Measurements from ENCODE around the gene SFSWAP.

Gene SFSWAP

DNA sequence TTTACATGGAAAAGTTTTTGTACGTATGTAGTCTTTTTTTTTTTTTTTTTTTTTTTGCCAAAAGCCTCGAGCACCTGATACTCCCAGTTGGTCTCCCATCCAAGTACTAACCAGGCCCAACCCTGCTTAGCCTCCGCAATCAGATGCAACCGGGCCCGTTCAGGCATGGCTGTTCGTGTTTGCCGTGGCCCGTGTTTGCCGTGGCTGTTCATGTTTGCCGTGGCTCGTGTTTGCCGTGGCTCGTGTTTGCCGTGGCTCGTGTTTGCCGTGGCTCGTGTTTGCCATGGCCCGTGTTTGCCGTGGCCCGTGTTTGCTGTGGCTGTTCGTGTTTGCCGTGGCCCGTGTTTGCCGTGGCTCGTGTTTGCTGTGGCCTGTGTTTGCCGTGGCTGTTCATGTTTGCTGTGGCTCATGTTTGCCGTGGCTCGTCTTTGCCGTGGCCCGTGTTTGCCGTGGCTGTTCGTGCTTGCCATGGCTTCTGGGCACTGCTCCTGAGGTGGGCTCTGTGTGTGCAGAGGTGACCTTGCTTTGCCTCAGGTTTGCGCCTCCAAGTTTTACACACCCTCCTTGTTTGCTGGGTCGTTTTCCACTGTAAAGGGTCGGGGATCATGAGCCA, 90.5 kb downstream of the SFSWAP start:
- H3K27ac ChIP-seq (ENCODE audit: low read depth, low read length) = no peak overlapping the region
- H3K36me3 ChIP-seq (ENCODE audit: control insufficient read depth, low read length) = peaks cover 36% of the 10 kb centered on the region
- no peak for TF ChIP-seq EZH2phosphoT487 (IDR thresholded peaks at IDR 0.05; ENCODE audit: borderline replicate concordance, low read length)
- TF ChIP-seq, protein P1, sequence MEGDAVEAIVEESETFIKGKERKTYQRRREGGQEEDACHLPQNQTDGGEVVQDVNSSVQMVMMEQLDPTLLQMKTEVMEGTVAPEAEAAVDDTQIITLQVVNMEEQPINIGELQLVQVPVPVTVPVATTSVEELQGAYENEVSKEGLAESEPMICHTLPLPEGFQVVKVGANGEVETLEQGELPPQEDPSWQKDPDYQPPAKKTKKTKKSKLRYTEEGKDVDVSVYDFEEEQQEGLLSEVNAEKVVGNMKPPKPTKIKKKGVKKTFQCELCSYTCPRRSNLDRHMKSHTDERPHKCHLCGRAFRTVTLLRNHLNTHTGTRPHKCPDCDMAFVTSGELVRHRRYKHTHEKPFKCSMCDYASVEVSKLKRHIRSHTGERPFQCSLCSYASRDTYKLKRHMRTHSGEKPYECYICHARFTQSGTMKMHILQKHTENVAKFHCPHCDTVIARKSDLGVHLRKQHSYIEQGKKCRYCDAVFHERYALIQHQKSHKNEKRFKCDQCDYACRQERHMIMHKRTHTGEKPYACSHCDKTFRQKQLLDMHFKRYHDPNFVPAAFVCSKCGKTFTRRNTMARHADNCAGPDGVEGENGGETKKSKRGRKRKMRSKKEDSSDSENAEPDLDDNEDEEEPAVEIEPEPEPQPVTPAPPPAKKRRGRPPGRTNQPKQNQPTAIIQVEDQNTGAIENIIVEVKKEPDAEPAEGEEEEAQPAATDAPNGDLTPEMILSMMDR (IDR thresholded peaks at IDR 0.05; ENCODE audit: low read depth, low read length, poor library complexity, severe bottlenecking) = no peak
- no peaks in the 10 kb centered on the region for H4K20me1 ChIP-seq (ENCODE audit: control insufficient read depth, insufficient read depth, low read depth, low read length)
- no peaks in the 10 kb centered on the region for H3K9me3 ChIP-seq (ENCODE audit: control insufficient read depth, insufficient read depth, low read length)
- H3F3A ChIP-seq (ENCODE audit: control insufficient read depth, insufficient read depth) = no peaks in the 10 kb centered on the region
- H3K9me2 ChIP-seq (replicated peaks; ENCODE audit: control insufficient read depth, low read length) = no peaks in the 10 kb centered on the region
- H3K27me3 ChIP-seq (ENCODE audit: control insufficient read depth, low read length) = no peaks in the 10 kb centered on the region
- H3K4me1 ChIP-seq (ENCODE audit: control insufficient read depth, low read length) = peaks cover 3% of the 10 kb centered on the region; the same call in 1 of the 2 replicates
- no peak overlapping the region for H3K4me3 ChIP-seq (ENCODE audit: low read length)
- no peaks in the 10 kb centered on the region for H3K79me2 ChIP-seq (ENCODE audit: control insufficient read depth, low read length)
- H3K4me2 ChIP-seq (ENCODE audit: low read length) = no peak overlapping the region

DNA sequence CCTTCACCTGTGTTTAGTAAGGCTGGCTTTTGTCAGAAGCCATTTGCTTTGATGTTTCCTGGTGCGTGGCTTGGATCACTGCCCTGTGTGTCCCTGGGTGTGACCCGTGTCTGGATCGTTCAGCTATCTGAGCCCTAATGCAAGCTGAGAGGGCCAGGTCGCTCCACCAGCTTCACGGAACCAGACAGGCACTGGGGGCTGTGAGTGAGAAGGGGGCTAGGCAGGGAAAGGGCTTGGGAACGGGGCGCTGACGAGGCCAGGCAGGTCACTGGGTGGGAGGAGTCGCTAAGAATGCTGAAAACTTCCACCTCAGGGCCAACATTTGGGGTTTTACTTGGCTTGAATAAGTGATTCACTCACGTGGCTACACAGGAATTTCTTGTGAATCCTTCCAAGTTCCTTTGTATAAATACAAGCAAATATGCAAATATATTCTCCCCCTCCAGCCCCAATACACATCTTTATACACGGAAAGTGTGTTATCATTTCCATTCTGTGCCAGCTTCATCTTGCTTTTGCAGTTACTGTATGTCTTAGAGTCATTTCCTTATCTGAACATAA, 93.2 kb downstream of the SFSWAP start:
- TF ChIP-seq, protein P1 (IDR thresholded peaks at IDR 0.05; ENCODE audit: low read depth, low read length, poor library complexity, severe bottlenecking) = no peak
- TF ChIP-seq EZH2phosphoT487 (IDR thresholded peaks at IDR 0.05; ENCODE audit: borderline replicate concordance, low read length) = no peak
- no peak overlapping the region for H3K4me2 ChIP-seq (ENCODE audit: low read length)
- no peaks in the 10 kb centered on the region for H3F3A ChIP-seq (ENCODE audit: control insufficient read depth, insufficient read depth)
- peaks cover 18% of the 10 kb centered on the region; the same call in 1 of the 2 replicates for H3K36me3 ChIP-seq (ENCODE audit: control insufficient read depth, low read length)
- no peak overlapping the region for H3K27ac ChIP-seq (ENCODE audit: low read depth, low read length)
- no peaks in the 10 kb centered on the region for H3K27me3 ChIP-seq (ENCODE audit: control insufficient read depth, low read length)
- H3K9me2 ChIP-seq (replicated peaks; ENCODE audit: control insufficient read depth, low read length) = no peaks in the 10 kb centered on the region
- H3K9me3 ChIP-seq (ENCODE audit: control insufficient read depth, insufficient read depth, low read length) = no peaks in the 10 kb centered on the region
- peaks cover 3% of the 10 kb centered on the region; the same call in 1 of the 2 replicates for H3K4me1 ChIP-seq (ENCODE audit: control insufficient read depth, low read length)
- no peak overlapping the region for H3K4me3 ChIP-seq (ENCODE audit: low read length)
- no peaks in the 10 kb centered on the region for H4K20me1 ChIP-seq (ENCODE audit: control insufficient read depth, insufficient read depth, low read depth, low read length)
- no peaks in the 10 kb centered on the region for H3K79me2 ChIP-seq (ENCODE audit: control insufficient read depth, low read length)

DNA sequence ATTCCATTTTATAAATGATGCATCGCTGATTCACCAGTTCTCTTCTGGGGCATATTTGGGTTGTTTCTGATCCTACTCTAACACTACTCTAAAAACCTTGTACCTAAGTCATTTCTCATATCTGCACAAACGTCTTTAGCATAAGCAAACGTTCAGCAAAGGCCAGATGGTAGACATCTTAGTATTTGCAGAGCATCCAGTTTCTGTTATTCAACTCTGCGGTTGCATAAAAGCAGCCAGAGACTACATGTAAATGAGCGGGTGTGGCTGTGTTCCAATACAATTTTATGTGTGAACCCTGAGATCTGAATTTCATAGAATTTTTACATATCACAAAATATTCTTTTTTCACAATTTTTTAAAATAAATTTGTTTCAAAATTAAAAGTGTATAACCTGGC, 94.5 kb downstream of the SFSWAP start:
- H3K9me3 ChIP-seq (ENCODE audit: control insufficient read depth, insufficient read depth, low read length) = no peaks in the 10 kb centered on the region
- H3F3A ChIP-seq (ENCODE audit: control insufficient read depth, insufficient read depth) = no peaks in the 10 kb centered on the region
- H3K27ac ChIP-seq (ENCODE audit: low read depth, low read length) = no peak overlapping the region
- no peak for TF ChIP-seq EZH2phosphoT487 (IDR thresholded peaks at IDR 0.05; ENCODE audit: borderline replicate concordance, low read length)
- TF ChIP-seq, protein P1 (IDR thresholded peaks at IDR 0.05; ENCODE audit: low read depth, low read length, poor library complexity, severe bottlenecking) = no peak
- no peaks in the 10 kb centered on the region for H4K20me1 ChIP-seq (ENCODE audit: control insufficient read depth, insufficient read depth, low read depth, low read length)
- H3K27me3 ChIP-seq (ENCODE audit: control insufficient read depth, low read length) = no peaks in the 10 kb centered on the region
- H3K36me3 ChIP-seq (ENCODE audit: control insufficient read depth, low read length) = peaks cover 7% of the 10 kb centered on the region; the same call in 1 of the 2 replicates
- peaks cover 3% of the 10 kb centered on the region; the same call in 1 of the 2 replicates for H3K4me1 ChIP-seq (ENCODE audit: control insufficient read depth, low read length)
- H3K79me2 ChIP-seq (ENCODE audit: control insufficient read depth, low read length) = no peaks in the 10 kb centered on the region
- H3K9me2 ChIP-seq (replicated peaks; ENCODE audit: control insufficient read depth, low read length) = no peaks in the 10 kb centered on the region
- no peak overlapping the region for H3K4me2 ChIP-seq (ENCODE audit: low read length)
- H3K4me3 ChIP-seq (ENCODE audit: low read length) = no peak overlapping the region
